GM12874 (cell line): Measurements from ENCODE around the gene LITAFD.

Experiments used
- TF ChIP-seq, protein P1 (sequence below): IDR thresholded peaks from 2 replicates; pipeline ENCODE4 v1.5.1; 2011; ENCODE audit warnings: low read depth, mild to moderate bottlenecking, control low read depth, low read length, moderate library complexity; ENCODE audit not compliant: insufficient read depth

The LITAFD gene

GRCh38 chr16:8910811-8911210 is 28.7 kb downstream of the LITAFD start:
- TF ChIP-seq, protein P1, sequence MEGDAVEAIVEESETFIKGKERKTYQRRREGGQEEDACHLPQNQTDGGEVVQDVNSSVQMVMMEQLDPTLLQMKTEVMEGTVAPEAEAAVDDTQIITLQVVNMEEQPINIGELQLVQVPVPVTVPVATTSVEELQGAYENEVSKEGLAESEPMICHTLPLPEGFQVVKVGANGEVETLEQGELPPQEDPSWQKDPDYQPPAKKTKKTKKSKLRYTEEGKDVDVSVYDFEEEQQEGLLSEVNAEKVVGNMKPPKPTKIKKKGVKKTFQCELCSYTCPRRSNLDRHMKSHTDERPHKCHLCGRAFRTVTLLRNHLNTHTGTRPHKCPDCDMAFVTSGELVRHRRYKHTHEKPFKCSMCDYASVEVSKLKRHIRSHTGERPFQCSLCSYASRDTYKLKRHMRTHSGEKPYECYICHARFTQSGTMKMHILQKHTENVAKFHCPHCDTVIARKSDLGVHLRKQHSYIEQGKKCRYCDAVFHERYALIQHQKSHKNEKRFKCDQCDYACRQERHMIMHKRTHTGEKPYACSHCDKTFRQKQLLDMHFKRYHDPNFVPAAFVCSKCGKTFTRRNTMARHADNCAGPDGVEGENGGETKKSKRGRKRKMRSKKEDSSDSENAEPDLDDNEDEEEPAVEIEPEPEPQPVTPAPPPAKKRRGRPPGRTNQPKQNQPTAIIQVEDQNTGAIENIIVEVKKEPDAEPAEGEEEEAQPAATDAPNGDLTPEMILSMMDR = no peak

- TF ChIP-seq, protein P1 = no peak
Measured at GRCh38 chr16:8912793-8913192, 30.6 kb downstream of the LITAFD start.

DNA sequence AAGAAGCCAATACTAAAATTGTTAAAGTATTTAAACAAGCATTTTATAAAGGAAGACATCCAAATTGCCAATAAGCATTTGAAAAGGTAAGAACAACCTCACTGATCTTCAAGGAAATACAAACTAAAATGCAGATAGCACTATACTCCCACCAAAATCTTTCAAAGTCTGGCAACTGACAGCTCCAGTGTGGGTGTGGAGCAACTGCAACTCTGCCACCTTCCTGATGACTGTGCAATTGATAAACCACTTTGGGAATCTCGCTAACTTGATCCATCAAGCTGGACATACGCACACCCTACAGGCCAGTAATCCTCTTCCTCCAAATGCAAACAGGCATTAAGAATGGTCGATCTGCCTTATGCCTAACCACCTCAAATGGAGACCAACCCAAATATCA is 31.9 kb downstream of the LITAFD start:
- TF ChIP-seq, protein P1 = no peak

- TF ChIP-seq, protein P1 = no peak
Measured at GRCh38 chr16:8915722-8916301, 33.7 kb downstream of the LITAFD start.

DNA sequence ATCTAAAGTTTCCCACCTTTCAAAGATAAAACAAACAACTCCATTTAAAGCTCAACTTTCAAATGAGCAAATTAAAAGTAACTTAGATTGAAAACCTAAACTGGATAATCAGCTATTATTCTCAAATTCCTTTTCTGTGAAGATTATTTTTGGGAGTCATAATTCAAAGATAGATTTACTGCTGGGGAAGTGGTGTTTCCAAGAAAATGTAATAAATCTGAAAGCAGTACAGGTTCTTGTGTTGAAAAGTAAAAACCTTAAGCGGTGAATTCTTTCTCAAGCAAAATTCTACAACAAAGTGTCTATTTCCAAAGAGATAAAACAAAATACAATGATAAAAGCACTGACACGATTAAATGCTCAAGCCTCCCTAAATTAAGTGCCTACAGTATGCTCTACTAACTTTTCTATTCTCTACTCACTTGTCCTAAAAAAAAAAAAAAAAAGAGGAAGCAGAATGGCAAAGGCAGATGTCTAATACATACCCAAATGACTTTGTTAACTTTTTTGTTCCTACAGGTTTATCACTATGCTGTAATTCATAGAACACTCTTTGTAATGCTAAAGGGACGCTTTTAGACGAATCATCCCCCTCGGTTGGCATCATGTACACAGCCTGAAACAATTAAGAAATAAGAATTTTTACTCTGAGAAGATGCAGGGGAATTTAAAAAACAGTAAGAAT is 34.5 kb downstream of the LITAFD start:
- TF ChIP-seq, protein P1 = no peak

GRCh38 chr16:8919089-8919933 is 37.2 kb downstream of the LITAFD start:
- TF ChIP-seq, protein P1 = no peak

- TF ChIP-seq, protein P1 = no peak
Measured at GRCh38 chr16:8919934-8920462, 37.8 kb downstream of the LITAFD start.
